HG02970 (cell line): ENCODE data around the gene ERC2.

Source experiments
- ATAC-seq: cut with Tn5 transposase; IDR thresholded peaks from one replicate; pipeline ENCODE4 v1.9.1; 2021; ENCODE audit warnings: mild to moderate bottlenecking, moderate library complexity, moderate number of reproducible peaks; ENCODE audit not compliant: unreplicated experiment, low FRiP score

ERC2 gene

DNA sequence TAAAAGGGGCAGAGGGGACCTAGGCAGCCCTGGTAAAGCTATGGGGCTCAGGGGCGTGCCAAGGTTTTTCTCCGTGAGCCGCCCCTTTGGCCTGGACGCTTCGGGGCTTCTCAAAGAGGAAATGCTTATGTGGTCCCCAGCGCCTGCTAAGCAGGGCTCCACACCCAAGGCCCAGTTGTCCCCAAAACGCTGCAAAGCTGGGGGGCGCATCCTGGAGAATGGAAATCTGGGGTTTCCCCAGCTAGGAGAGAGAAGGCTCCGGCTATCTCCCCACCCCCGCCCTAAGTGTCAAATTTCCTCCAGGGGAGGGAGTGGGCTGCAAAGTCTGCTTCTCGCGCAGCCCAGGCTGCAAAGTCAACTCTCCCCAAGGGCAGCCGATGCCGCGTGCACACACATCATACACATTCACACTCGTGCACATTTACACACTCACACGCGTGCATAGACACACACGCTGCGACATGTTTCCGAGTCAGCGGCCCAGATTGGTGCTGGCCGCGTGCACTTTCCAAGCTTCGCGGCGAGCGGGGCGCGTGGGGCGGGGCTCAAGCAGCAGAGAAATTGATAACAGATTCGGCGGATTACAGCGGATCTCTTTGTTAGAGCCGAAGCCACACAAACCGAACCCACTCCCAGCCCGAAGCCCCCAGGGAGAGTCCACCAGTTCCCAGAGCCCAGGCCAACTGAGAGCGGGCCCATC, 985.6 kb downstream of the ERC2 start:
- ATAC-seq: no peak

- ATAC-seq: no peak
These were observed 986.3 kb downstream of the ERC2 start for GRCh38 chr3:55481744-55482495.

- no peak for ATAC-seq
These were observed 987.1 kb downstream of the ERC2 start for GRCh38 chr3:55480911-55481743.

DNA sequence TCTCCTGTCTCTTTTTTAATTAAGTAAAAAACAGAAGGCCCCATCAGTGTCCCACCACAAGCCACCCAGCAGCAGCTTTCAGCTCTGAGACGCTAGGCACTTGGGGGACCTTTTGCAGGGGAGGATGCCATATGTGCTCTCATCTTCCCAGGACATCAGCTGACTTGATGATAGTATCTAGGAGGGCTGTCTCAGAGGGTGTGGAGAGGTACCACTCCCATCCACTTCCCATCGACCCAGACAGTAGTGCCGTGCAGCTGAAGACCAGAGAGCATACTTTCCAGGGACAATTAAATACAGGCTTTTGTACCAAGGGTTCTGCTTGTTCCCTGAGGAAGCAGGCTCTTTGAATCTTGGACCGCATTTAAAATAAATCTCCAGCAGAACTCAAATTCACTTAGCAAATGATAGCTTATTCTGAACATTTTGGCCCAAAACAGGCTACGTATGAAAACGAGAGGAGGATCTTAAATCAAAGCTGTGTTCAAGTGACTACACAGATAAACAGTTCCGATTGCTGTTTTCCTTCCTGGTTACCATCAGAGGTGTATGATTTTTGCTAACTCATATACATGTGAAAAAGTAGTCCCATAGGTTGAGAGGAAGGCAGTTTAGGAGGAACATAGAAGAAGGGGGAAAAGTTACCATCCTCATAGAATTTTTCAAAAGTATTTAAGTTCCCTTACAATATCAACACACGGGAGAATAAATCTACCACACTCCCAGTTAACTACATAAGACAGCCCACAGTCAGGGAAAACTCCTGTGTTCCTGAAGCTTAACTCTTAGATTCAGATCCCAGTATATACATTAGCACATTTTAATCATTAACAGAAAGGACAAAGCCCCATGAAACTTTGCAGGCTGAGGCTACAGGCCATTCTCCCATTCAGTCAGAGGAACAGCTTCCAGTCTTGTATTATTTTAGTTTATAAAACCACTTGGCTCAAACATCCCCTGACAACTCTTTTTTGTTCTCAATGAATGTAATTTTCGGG, 990.7 kb downstream of the ERC2 start:
- no peak for ATAC-seq

DNA sequence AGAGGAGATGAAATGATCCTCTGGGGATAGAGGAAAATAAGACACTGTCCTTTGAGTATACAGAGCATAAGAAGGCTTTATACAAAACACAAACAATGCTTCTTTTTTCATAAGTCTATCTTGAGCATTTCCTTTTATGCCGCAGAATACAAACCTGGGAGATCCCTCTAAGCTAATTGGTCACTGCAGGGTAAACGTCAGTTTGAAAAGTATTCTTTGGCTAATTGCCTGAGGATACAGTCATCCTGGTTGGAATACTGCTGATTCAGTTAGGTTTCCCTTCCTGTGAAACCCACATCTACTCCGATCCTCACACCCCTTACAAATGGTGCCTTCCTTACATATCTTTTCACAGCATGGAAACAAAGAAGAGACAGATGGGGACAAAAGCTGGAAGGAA, 991.8 kb downstream of the ERC2 start:
- no peak for ATAC-seq

DNA sequence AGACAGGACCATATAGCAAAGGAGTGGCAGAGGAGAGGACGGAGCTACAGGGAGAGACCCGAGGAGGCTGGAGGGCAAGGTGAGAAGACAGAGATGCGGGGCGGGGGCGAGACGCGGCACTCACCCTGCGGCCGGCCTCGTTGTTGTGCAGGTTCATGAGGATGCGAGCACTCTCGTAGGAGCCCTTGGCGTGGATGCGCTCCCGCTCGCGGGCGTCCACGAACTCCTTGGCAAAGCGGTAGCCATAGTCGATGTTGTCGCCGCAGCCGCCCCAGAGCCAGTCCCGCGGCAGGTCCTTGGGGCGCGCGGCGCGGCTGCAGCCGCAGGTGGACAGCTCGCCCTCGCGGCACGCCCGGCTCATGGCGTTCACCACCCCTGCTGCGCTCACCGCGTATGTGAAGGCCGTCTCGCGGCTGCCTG, 994.0 kb downstream of the ERC2 start:
- no peak for ATAC-seq

DNA sequence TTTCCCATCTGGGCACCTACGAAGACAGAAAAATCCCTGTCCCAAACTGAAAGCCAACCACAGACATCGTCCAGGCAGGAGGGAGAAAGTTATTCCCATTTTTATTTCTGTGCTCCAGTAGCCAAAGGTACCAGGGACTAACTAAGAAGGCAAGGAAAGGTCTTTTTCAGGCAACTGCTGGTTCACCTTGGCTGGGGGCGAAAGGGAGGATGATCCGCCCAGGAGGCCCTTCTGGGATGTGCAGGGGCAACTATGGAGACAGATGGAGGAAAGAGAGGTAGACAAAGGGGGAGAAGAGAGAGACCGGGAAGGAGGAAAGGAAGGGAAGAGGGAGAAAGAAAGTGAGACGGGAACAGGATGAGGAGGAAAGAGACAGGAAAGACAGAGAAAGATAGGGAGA, 994.5 kb downstream of the ERC2 start:
- ATAC-seq: no peak

- ATAC-seq: no peak
These were observed 996.6 kb downstream of the ERC2 start for GRCh38 chr3:55471522-55472280.

DNA sequence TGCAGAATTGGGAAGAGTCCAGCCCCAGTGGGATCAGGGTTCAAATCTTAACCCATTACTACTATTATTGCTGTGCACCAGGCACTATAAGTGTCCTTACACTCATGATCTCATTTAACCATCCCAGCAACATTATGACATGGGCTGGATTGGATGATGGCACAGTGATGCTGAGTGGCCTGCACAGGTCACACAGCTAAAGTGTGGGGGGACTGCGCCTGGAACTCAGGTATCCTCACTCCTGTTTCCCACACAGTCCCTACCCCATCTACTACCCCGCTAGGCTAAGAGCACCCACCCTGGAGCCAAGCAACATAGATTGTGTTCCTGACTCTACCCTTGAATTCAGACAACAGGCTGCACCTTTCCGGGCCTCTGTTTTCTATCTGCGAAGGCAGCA, 997.2 kb downstream of the ERC2 start:
- ATAC-seq: no peak

- ATAC-seq: no peak
These were observed 998.2 kb downstream of the ERC2 start for GRCh38 chr3:55469957-55470526.

DNA sequence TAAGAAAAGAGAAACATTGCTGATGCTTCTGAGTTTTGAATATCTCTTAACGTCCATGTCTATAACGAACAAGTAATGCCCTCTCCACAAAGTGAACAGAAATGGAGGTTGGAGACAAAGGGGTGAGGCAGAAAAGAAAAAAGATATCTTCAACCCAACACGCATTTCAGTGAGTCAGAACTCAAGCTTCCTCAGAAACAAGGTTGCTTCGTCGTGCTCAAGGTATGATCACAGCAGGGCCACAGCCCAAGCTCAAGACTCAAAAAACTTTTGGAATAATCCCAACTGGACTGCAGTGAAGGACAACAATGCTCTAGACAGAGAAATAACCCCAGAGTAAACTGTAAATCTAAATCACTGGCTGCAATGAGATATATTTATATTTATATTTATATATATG, 1000.0 kb downstream of the ERC2 start:
- no peak for ATAC-seq

DNA sequence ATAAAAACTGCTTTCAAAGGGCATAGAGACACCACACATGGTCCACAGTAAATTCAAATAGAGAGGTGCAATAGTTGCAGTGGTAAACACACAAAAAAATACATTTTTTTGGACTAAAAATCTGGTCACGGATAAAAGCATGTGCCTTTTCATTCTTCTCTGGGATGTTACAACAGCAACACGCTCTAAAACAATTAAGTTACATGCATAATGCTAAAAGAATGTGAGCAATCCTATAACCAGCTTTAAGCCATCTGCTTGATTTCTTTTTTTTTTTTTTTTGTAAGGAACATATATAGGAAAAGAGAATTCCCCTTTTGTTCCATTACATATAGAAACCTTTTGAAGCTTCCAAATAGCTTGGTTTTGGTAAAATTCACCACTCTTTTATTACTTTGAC, 1001.2 kb downstream of the ERC2 start:
- ATAC-seq: no peak

- no peak for ATAC-seq
These were observed 1001.7 kb downstream of the ERC2 start for GRCh38 chr3:55466526-55466925.

DNA sequence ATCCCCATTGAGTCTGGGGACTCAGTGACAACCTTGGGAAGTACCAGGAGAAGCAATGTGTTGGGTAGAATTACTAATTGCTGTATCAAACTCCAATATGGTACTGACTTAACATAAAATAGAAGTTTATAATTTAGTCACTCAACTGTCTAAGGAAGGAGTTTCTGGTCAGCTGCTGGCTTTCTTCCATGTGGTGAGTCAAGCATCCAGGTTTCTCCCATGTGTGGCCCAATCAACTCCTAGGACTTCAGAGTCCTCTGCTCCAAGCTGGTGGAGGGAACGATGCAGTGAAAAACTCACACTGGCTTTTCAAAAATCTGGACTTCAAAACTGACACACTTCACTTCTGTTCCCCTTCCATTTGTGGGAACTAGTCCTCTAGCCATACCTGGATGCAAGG, 1006.4 kb downstream of the ERC2 start:
- ATAC-seq: no peak

DNA sequence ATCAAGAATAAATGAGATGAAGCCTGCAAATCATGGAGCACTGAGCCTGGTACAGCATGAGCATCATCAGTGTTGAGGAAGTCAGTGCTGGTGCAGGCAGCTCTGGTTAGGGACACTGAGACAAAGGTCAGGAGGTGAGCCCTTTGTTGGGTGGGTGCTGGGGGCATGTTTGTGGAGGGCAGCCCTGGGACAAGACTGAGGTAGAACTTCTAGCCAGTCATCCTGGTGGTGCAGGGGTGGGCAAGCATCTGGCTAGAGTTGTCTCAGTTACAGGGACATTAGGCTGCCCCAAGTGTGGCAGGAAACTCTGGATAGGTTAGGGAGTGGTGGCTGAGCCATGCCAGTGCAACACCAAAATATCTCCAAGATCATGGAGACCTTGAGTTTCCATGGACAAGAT, 1008.4 kb downstream of the ERC2 start:
- no peak for ATAC-seq
